ENCODE measurements around the gene CSTB.
"Not testable (repeated sequence)": the region's sequence is repeated elsewhere in the genome, so short reads cannot be mapped to it uniquely, and the experiment has no call there.

The CSTB gene, protein sequence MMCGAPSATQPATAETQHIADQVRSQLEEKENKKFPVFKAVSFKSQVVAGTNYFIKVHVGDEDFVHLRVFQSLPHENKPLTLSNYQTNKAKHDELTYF

GRCh38 chr21:43775795-43776430, at the start of gene CSTB:
TSS of gene CSTB (minus strand) at chr21:43776308. CDS start at chr21:43776269, 39 bp downstream.
- peak; percentile 89 for DNase-seq

GRCh38 chr21:43825242-43825935, 49.3 kb upstream of the CSTB start:
- no peak for DNase-seq

- no peak for DNase-seq
These were observed 48.5 kb upstream of the CSTB start for GRCh38 chr21:43824333-43825241.

- DNase-seq = not testable (repeated sequence)
These were observed 46.6 kb upstream of the CSTB start for GRCh38 chr21:43822741-43823140.

GRCh38 chr21:43822166-43822565, 46.1 kb upstream of the CSTB start:
- DNase-seq = not testable (repeated sequence)

- DNase-seq = no peak
These were observed 44.4 kb upstream of the CSTB start for GRCh38 chr21:43820466-43820865.

GRCh38 chr21:43819511-43820405, 43.6 kb upstream of the CSTB start:
- no peak for DNase-seq

DNA sequence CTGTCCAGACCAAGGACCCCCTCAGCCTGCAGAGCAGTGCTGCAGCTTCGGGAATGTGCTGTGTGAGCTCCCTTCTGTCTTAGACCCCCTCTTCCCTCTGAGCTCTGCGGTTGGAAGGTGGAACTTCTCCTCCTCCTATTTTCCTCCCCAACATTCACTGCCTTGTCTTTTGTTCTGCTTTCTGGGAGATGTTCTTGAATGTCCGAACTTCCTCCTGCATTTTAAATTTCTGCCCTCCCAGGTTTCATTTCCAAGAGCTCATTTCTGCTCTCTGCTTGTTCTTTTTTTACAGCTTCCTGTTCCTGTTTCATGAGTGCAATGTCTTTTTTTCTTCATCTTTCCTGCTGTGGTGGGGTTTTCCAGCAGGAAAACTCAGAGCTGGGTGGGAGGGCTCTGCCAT, 42.6 kb upstream of the CSTB start:
- DNase-seq = no peak

GRCh38 chr21:43817157-43818086, 41.3 kb upstream of the CSTB start:
- DNase-seq = no peak

- DNase-seq = no peak
These were observed 40.5 kb upstream of the CSTB start for GRCh38 chr21:43816611-43817071.

GRCh38 chr21:43815991-43816390, 39.9 kb upstream of the CSTB start:
- DNase-seq = no peak

DNA sequence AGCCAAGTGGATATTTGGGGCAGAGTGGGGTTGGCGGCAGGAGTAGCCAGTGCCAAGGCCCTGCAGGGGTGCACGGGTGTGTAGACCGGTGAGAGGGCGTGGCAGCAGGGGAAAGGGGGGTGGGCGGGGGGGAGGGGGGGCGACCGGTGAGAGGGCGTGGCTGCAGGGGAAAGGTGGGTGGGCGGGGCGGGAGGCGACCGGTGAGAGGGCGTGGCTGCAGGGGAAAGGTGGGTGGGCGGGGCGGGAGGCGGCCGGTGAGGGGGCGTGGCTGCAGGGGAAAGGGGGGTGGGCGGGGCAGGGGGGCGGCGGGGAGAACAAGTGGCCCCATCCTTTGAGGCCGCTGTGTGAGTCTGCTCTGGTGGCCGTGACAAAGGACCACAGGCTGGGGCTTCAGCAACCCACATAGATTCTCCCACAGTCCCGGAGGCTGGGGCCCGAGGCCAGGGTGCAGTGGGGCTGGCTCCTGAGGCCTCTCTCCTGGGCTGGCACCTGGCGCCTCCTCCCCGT, 39.1 kb upstream of the CSTB start:
- no peak for DNase-seq

DNA sequence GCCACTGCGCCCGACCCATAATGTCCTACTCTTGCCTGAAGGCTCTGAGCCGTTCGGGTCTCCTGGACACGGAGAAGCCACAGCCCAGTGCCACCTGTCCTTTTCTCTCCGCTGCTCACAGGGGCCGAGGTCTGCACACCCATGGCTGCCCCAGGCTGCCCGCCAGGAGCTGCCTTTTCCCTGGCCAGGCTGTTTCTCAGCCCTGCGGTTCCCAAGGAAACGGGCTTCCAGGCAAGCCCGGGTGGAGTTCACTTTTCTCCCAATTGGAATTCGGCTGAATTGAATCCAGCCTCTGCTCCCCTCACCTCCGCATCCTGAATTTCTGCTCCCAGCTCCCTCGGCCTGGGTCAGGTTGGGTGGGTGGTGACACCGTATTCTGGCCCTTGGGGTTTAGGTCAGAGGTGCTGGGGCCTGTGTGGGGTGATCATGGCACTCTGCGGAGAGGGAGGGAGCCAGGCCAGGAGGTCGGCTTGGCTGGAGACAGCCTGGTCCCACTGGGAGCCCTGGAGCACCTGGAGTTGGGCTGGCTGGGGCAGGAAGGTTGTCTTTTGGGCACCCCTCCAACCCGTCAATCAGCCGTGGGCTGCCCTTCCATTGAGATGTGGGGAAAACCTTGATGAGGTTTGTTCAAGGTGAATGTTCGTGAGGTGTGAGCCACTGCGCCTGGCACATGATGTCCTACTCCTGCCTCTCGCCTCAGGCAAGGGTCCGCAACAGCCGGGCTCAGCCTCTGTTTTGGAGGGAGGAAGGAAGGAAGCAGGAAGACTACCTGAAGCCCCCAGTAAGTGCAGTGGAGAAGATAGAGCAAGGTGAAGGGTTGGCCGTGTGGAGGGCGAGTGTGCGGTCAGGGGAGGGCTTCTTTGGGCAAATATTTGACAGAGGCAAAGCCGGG, 38.4 kb upstream of the CSTB start:
- DNase-seq = no peak

GRCh38 chr21:43813656-43813980, 37.5 kb upstream of the CSTB start:
- no peak for DNase-seq

DNA sequence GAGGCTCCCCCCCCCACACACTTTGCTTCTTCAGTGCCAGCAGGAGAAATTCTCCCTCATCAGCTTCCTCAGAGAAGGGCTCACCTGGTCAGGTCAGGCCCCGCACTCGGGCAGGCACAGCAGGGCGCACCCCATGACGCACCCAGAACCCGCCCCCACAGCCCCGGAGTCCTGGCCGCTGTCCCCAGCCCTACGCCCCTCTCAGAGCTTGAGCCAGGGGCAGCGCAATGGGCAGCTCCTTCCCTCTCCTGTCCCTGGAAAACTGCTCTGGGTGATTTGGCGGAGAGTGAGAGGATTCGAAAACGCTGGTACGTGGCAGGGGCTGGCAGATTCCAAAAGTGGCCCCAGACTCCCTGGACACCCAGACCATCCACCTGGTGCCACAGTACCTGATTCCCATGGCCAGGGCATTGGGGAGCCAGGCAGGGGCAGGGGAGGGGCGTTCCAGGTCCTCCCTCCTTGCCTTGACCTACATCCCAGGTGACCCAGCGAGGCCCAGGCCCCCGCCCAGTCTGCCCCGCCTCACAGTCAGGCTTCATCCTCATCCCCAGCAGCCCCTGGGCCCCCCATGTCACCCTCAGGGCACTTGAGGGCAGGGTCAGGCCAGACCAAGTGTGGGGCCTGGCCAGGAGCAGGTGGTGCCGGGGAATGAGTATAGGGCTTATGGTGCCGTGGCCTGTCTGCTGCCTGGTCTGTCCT, 37.0 kb upstream of the CSTB start:
- no peak for DNase-seq

DNA sequence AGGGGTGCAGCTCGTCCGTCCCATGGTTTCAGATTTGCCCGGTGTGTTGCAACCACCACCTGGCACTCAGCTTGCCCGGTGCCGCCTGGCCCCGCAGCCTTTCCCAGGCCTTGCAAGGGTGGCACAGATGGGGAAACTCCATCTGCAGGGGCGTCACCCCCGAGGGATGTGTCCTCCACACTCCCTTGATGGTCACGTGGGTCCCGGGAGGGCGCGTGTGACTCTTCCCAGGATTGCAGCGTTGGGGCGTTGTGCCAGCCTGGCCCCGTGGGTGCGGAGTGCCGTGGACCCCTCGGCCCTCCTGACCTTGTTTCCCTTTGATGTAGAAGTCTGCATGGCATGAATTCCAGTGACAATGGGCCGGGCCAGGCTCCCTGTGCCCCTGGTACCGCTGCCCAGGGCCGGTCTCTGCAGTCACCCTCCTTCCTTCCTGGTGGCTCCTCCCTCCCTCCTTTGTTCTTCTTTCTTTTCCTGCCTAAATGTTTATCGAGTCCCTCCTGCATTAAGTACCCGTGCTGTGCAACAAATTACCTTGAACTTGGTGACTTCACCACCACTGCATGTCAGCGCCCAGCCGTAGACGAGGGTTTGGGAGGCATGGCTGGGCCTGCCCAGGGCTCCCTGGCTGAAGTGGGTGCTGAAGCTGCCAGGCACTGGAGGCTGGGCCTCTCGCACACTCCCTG, 36.2 kb upstream of the CSTB start:
- DNase-seq = no peak

DNA sequence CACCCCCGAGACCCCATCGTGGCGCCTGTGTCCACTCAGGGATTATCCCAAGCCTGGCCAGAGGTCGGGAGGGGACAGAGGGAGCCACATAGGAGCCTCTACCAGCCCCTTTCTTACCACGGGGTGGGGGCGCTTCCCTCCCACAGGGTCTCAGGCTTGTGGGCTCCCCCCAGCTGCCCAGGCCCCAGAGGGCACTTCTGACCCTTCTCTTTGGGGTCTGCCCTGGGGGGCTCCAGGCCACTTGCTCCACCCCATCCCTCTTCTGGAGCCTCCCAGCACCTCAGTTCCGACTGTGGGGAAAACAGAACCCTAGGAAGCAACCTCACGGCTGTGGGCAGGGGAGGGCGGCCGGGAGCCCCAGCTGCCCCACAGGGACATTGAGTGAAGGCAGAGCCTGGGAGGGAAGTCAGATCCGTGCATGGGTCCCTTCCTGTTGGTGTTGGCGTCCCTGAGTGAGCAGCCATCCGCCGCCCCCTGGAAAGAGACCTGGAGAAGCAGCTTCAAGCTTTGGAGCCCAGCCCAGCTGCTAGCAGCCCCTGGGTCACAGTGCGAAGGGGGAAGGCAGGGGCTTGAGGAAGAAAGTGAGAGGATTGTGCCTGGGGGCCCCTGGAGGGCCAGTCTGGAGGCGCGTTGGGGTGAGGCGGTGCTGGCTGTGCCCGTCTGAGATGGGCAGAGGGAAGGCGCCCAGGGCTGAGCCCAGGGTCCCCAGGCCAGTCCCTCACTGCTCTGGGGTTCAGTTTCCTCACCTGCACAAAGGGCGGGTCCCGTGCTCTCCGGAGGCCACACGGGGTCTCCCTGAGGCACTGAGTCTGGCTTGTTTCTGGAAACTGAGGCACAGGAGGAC, 35.4 kb upstream of the CSTB start:
- DNase-seq = no peak
